8988T (cell line): ENCODE measurements around the gene CDC42EP4.

Experiments used
- DNase-seq: peaks from one replicate; pipeline ENCODE4 v3.0.0; 2011

CDC42EP4 gene

GRCh38 chr17:73247726-73248125, 64.1 kb downstream of the CDC42EP4 start:
- DNase-seq: no peak

DNA sequence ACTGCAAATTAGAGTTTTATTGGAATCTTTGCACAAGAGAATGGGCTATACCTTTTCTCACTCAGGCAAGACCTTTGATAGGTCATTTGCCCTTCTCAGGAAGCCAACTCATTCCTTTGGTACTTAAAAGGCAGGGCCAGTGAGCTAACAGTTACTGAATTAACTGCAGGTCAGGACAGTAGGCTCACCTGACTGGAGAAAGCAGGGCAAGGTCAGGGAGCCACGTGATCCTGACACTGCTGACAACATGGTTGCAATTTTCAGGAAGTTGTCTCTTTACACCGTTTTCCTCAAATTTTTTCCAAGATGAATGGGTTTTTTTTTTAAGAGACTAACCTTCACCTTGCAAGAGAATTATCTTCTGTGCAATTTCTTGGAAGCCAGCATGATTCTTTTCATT, 71.2 kb downstream of the CDC42EP4 start:
- no peak for DNase-seq

DNA sequence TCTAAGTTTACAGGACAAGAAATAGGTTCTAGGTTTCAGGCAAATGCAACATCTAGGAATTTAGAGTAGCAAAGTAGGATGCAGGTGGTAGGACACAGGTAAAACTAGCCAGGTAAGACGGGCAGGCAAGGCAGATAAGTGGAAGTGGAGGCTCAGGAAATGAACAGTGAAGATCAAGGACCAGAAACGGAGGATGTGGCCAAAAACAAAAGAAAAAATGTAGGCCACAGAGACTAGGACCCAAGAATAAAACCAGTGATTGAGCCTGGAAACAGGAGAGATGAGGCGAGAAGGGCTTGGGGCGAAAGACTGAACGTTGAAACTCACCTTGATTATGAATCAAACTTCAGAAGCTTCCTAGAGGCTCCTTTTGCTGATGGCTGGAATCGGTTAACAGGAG, 74.1 kb downstream of the CDC42EP4 start:
- no peak for DNase-seq

DNA sequence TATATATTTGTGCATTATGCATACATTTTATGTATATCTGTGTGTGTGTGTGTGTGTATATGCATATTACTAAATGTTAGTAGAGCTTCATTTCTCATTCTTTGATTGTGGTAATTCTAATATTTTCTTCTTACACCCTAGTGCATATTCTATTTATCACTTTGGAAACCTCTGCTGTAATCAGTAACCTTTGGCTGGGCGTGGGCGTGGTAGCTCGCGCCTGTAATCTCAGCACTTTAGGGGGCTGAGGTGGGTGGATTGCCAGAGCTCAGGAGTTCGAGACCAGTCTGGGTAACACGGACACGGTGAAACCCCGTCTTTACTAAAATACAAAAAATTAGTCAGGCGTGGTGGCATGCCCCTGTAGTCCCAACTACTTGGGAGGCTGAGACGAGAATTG, 77.1 kb downstream of the CDC42EP4 start:
- no peak for DNase-seq
